ENCODE data around the gene PDLIM3.

The PDLIM3 gene

DNA sequence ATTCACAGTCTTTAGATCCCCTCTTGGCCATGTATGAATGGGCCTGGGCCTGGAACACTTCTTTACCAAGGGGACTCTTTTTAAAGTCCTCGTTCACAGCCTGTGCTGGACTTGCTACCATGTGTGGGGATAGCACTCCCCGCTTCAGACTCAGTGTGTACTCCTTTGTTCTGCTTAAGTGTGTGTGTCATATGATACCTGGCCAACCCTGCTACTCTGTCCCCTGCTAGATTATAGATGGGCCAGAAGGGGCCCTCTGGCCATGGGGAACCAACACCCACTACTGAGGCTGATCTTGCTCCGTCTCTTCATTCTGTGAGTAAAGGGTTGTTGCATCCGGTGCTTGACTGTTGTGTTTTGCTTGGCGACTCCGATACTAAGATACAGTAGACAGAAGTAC is 71.8 kb downstream of the PDLIM3 start:
- Histone ChIP-seq H3K4me1 (ENCODE audit: control insufficient read depth in 2 of 2, insufficient read depth in 2 of 2, low read length in 2 of 2) (no peaks in the 10 kb centered on the region), H3K4me3 (ENCODE audit: low read length in 2 of 2) (no peak overlapping the region), H3K9me3 (ENCODE audit: control insufficient read depth in 2 of 2, low read length in 2 of 2) (no peaks in the 10 kb centered on the region), H3K9ac (ENCODE audit: low read depth in 1 of 2, low read length in 2 of 2) (no peak overlapping the region), H3K27me3 (ENCODE audit: control insufficient read depth in 2 of 2, insufficient read depth in 2 of 2, low read length in 2 of 2) (no peaks in the 10 kb centered on the region), H3K27ac (ENCODE audit: low read depth in 2 of 2, low read length in 2 of 2) (no peak overlapping the region), H3K36me3 (ENCODE audit: control insufficient read depth in 2 of 2, insufficient read depth in 2 of 2, low read length in 2 of 2) (no peaks in the 10 kb centered on the region)

DNA sequence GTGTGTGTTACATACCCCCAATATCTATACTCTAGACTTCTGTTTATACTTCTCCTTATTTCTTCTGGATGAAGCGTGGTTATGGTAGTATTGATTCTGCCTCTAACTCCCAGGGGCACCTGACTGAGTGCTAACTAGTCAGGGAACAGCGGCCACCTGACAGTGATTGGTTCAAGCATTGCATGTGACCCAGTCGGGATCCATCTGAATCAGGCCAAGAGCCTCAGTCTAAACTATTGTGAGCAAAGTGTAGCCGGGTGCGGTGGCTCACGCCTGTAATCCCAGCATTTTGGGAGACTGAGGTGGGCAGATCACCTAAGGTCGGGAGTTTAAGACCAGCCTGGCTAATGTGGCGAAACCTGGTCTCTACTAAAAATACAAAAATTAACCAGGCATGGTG is 73.7 kb downstream of the PDLIM3 start:
- Histone ChIP-seq H3K4me1 (ENCODE audit: control insufficient read depth in 2 of 2, insufficient read depth in 2 of 2, low read length in 2 of 2) (no peaks in the 10 kb centered on the region), H3K27ac (ENCODE audit: low read depth in 2 of 2, low read length in 2 of 2) (no peak overlapping the region), H3K4me3 (ENCODE audit: low read length in 2 of 2) (no peak overlapping the region), H3K36me3 (ENCODE audit: control insufficient read depth in 2 of 2, insufficient read depth in 2 of 2, low read length in 2 of 2) (no peaks in the 10 kb centered on the region), H3K9ac (ENCODE audit: low read depth in 1 of 2, low read length in 2 of 2) (no peak overlapping the region), H3K9me3 (ENCODE audit: control insufficient read depth in 2 of 2, low read length in 2 of 2) (no peaks in the 10 kb centered on the region), H3K27me3 (ENCODE audit: control insufficient read depth in 2 of 2, insufficient read depth in 2 of 2, low read length in 2 of 2) (no peaks in the 10 kb centered on the region)

DNA sequence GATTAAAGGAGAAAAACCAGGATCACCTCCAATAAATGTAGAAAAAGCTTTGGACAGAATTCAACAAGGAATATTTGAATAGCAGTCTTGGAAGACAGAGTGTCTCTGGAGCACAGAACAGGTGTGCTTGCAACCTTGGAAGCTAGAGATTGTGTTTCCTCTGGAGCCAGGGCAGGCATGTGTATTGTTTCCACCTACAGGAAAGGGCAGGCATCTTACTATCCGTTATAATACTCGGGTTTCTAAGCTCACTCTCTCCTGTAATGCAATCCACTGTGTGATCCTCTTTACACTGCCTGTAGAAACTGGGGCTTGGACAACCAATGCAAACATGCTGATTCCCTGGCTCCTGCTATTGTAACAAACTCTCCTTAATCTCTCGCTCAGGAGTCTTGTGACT is 78.2 kb downstream of the PDLIM3 start:
- H3K9ac ChIP-seq (ENCODE audit: low read depth in 1 of 2, low read length in 2 of 2): no peak overlapping the region
- H3K9me3 ChIP-seq (ENCODE audit: control insufficient read depth in 2 of 2, low read length in 2 of 2): no peaks in the 10 kb centered on the region
- H3K27ac ChIP-seq (ENCODE audit: low read depth in 2 of 2, low read length in 2 of 2): no peak overlapping the region
- no peak overlapping the region for H3K4me3 ChIP-seq (ENCODE audit: low read length in 2 of 2)
- no peaks in the 10 kb centered on the region for H3K36me3 ChIP-seq (ENCODE audit: control insufficient read depth in 2 of 2, insufficient read depth in 2 of 2, low read length in 2 of 2)
- H3K27me3 ChIP-seq (ENCODE audit: control insufficient read depth in 2 of 2, insufficient read depth in 2 of 2, low read length in 2 of 2): no peaks in the 10 kb centered on the region
- H3K4me1 ChIP-seq (ENCODE audit: control insufficient read depth in 2 of 2, insufficient read depth in 2 of 2, low read length in 2 of 2): no peaks in the 10 kb centered on the region

DNA sequence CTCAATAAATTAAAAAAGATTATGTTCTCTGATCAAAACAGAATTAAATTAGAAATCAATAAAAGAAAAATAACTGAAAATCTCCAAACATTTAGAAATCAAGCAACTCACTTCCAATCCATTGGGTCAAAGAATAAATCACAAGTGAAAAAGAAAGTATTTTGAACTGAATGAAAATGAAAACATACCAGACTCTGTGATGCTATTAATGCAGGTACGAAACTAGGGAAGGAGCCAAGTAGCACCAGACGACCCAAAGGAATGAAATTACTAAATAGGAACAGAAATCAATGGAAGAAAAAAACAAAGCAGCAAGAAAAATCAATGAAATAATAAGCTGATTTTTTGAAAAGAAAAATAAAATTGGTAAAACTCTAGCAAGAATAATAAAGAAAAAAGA is 79.2 kb downstream of the PDLIM3 start:
- Histone ChIP-seq H3K9ac (ENCODE audit: low read depth in 1 of 2, low read length in 2 of 2) (no peak overlapping the region), H3K4me3 (ENCODE audit: low read length in 2 of 2) (no peak overlapping the region), H3K27ac (ENCODE audit: low read depth in 2 of 2, low read length in 2 of 2) (no peak overlapping the region), H3K36me3 (ENCODE audit: control insufficient read depth in 2 of 2, insufficient read depth in 2 of 2, low read length in 2 of 2) (no peaks in the 10 kb centered on the region), H3K27me3 (ENCODE audit: control insufficient read depth in 2 of 2, insufficient read depth in 2 of 2, low read length in 2 of 2) (no peaks in the 10 kb centered on the region), H3K9me3 (ENCODE audit: control insufficient read depth in 2 of 2, low read length in 2 of 2) (no peaks in the 10 kb centered on the region), H3K4me1 (ENCODE audit: control insufficient read depth in 2 of 2, insufficient read depth in 2 of 2, low read length in 2 of 2) (no peaks in the 10 kb centered on the region)

Measured in mucosa of rectum (tissue), 2 donors.